ENCODE measurements around the gene RARB.

- TF ChIP-seq POLR2A (IDR thresholded peaks at IDR 0.05) (no peak), CTCF (IDR thresholded peaks at IDR 0.05) (no peak), EP300 (IDR thresholded peaks at IDR 0.05) (no peak), POLR2AphosphoS5 (IDR thresholded peaks at IDR 0.05) (no peak)
Measured at GRCh38 chr3:25588441-25589103, 160.5 kb downstream of the RARB start.

Data from stomach (tissue), 4 donors.